DLD1 (cell line): ENCODE results near the gene C4BPB.
"Not testable (repeated sequence)": the region's sequence is repeated elsewhere in the genome, so short reads cannot be mapped to it uniquely, and the experiment has no call there.

ENCODE experiments used
- in situ Hi-C: cut with HindIII; loops from 2 replicates; pipeline ENCODE4 v1.10.0; 2017; ENCODE audit warnings: low sequenced_read_pairs

The C4BPB gene

GRCh38 chr1:207088701-207089626 lies at the start of gene C4BPB:
TSS of gene C4BPB (plus strand) at chr1:207088860. CDS start at chr1:207089532, 672 bp downstream.
- in situ Hi-C loops: no loop called here

DNA sequence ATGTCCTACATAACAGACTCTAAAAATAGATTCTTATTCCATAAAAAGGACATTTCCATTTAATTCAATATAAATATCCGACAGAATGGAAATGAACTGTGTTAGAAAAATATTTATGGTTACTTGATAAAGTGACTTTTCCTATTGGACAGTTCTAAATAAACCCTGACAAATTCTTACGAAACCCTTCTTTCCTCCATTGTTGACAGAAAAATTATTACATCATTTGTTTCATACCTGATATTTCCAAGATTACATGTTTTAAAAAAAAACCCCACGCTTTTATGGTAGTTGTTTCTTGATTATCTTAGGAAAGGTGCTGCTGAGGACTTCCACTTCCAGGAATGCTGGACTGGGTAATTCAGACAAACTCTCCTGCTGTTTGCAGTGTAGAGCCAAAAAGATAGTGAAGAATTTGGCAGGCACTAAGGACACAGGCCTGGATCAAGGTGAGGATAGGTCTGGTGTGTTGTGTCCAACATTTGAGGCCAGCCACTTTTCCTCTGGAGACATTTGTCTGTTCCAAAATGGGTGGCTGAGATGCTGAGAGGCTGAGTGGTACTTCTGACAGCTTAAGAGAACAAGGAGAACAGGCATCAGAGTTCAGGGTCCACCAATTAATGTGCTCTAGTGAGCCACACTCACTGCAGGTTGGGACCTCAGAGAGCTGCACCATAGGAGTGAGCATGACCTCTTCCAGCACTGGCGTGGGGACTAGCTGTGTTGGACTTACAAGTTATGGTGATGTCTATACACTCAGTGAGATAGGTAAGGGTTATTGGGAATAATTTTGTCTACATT lies 49.1 kb upstream of the C4BPB start:
- in situ Hi-C loops: no loop called here

DNA sequence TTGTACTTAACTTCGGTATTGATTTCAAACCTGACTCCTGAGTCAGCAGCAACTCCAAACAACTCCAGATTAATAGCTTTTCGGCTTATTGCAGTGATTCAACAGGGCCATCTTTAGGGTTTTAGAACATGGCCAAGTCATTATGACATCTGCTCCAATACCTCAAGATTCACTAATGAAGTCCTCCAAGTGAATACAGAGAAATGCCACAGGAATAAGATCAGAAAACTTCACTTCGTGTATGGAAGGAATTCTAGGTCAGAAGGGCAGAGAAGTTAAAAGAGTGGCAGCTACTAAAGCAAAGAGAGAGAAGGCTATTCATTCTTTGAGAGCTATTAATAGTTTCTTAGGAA lies 48.5 kb upstream of the C4BPB start:
- in situ Hi-C loops: no loop called here

GRCh38 chr1:207041397-207041796 lies 47.3 kb upstream of the C4BPB start:
- in situ Hi-C loops: not testable (repeated sequence)

DNA sequence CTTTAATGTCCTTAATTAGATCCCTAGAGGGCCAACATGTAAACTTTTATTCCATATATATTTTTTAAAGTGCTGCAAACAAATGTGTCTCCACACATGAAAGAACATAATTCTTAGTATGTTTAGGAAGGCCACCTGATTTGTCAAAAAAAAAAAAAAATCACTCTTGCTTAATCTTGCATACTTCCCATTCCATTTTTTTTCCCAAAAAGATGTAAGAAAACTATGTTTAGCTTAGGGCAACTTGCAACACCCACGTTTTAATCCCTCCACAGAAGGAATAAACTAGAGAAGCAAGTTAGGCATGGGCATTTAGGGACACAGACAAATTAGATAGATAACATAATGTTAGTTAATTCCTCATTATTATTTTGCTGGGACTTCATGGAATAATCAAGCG lies 43.2 kb upstream of the C4BPB start:
- in situ Hi-C loops: no loop called here

GRCh38 chr1:207047505-207047904 lies 41.2 kb upstream of the C4BPB start:
- in situ Hi-C loops: no loop called here

- in situ Hi-C loops: no loop called here
These were observed 40.6 kb upstream of the C4BPB start for GRCh38 chr1:207048041-207048440.

DNA sequence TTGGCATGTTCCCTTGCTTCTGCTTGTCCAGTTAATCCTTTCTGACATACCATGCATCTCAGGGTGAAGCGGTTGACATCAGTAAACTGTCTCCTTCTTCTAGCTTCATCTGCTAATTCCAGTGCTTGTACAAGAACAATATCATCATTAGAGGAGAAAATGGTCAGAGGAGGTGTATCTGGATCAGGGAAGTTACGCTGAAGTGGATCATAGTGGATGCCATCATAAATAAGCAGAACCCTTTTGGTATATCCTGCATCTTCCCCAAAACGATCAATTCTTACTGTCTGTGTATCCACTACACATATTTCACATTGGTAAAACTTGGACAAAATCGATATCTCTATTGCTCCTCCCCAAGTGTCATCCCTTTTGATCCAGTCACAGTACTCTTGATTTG lies 39.6 kb upstream of the C4BPB start:
- in situ Hi-C loops: no loop called here

- in situ Hi-C loops: no loop called here
These were observed 39.1 kb upstream of the C4BPB start for GRCh38 chr1:207049514-207049913.

DNA sequence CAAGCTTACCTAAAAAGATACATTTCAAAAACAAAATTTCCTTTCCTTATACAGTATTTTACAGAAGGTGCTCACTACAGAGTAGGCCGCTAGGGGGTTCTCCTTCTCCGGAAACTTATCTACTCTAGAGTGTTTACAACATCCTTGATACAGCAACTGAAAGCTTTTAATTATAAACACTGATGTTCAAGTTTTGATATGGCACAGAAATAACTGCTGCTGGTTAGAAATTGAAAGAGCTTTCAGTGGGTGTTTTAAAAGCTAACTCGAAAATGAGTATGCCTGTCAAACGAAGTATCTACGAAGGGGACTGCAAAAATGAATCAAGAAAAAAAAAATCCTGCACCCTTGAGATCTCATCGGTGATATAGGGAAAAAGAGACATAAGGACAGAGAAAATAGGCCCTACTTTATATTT lies 38.7 kb upstream of the C4BPB start:
- in situ Hi-C loops: loop anchor here (25.0 kb wide), 1 partner anchor 362 kb away; no protein-coding TSS in a partner anchor

GRCh38 chr1:207050480-207051190 lies 38.0 kb upstream of the C4BPB start:
- in situ Hi-C loops: loop anchor here (25.0 kb wide), 1 partner anchor 362 kb away; no protein-coding TSS in a partner anchor

DNA sequence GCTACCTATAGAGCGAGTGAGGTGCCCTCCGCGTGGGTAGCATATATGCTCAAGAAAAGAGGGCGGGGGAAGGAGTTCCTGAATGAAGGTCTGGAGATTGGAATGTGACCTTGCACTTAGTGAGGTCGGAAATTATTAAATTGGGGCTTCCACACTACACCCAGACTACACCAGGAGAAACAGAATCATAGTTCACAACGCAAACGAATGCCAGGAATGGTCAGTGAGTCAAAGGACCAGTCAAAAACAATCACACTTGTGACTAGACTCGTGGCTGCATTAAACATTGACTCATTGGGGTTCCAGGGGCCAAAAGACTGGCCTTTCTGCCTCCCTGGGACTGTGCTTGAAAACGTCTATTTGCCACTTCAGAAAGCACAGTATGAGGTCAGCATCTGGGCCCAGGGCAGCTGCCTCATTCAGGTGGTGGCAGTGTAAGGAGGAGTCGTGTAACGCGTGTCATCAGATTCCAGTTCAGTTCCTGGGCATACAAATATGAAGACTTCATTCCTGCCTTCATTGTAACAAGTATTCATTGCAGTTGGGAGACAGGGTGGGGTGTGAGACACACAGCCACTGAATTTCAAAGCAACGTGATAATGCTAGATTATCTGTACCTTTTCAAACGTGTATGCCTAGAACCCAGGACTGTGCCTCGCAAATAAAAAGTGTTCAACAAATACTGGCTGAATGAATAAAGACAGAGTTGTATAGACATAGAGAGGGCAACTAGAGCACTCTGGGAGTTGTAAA lies 37.3 kb upstream of the C4BPB start, which contains the start of gene YOD1:
TSS of gene YOD1 (minus strand) at position 18 of the 753 bp plus-strand sequence. CDS start 178 bp downstream, outside the sequence.
- in situ Hi-C loops: loop anchor here (25.0 kb wide), 1 partner anchor 361 kb away; no protein-coding TSS in a partner anchor

GRCh38 chr1:207052911-207053769 lies 35.5 kb upstream of the C4BPB start, which contains the start of gene PFKFB2:
TSS of gene PFKFB2 (plus strand) at chr1:207053275. CDS start at chr1:207054718, 1,443 bp downstream.
- in situ Hi-C loops: loop anchor here (25.0 kb wide), 1 partner anchor 359 kb away; no protein-coding TSS in a partner anchor

DNA sequence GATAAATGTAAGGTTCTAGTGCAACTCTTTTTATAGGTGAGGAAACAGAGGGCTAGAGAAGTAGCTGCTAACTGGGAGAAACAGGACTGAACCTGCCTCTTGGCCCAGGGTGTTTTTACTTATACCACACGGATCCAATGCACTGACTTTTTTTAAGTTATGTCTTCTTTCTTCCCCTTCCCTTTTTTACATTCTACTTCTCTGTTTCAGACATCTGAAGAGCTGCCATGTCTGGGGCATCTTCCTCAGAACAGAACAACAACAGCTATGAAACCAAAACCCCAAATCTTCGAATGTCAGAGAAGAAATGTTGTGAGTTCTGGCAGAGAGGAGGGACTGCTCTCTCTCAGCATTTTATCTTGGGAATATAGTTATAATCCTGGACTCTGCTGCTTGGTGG lies 34.2 kb upstream of the C4BPB start:
- in situ Hi-C loops: loop anchor here (25.0 kb wide), 1 partner anchor 358 kb away; no protein-coding TSS in a partner anchor

DNA sequence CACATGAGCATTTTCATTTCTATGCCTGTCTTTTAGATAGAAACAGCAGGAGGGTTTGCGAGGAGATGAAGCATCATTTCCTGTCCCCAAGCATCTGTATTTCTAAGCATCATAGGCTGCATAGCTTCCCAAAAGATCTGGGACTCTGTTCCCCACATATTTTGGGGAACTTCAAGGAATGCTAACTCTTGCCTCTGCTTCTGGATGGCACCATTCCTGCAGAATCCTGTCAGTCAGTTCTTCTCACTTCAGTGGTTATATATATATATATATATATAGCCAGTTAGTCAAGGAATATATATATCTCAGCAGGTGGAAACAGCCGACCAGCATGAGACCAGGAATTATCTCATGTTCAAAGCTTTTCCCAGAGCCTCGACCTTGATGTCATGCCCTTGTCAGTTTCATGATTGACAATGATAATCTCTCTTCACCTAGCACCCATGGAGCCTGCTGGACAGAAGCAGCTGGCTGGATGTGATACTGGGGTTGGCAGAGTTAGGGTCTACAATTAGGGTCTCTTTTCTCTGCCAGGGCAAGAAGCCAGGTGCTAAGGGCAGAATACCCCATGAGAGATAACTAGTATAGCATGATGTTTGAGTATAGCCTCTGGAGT lies 33.2 kb upstream of the C4BPB start:
- in situ Hi-C loops: loop anchor here (25.0 kb wide), 1 partner anchor 357 kb away; no protein-coding TSS in a partner anchor

- in situ Hi-C loops: loop anchor here (25.0 kb wide), 1 partner anchor 356 kb away; no protein-coding TSS in a partner anchor
These were observed 32.0 kb upstream of the C4BPB start for GRCh38 chr1:207056673-207057072.

DNA sequence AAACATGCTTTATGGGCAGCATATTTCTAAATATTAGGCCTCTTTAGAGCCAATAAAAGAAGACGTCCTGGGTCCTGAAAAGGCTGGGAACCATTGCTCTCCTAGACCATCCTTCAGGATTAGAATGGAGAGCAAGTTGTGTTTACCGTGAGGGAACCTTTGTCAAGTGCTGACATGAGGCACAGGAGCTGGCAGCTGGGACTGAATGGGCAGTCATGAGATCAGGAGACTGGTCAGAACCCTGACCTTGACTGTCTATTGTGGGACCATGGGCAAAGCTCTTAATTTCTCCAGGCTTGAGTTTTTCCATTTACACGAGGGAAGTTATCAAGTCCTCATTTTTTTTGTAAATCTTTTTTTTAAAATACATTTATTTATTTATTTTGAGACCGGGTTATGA lies 30.4 kb upstream of the C4BPB start:
- in situ Hi-C loops: loop anchor here (25.0 kb wide), 1 partner anchor 354 kb away; no protein-coding TSS in a partner anchor
